ENCODE results near the gene CCT8L2.
"Not testable (repeated sequence)": the region's sequence is repeated elsewhere in the genome, so short reads cannot be mapped to it uniquely, and the experiment has no call there.

Gene CCT8L2, protein sequence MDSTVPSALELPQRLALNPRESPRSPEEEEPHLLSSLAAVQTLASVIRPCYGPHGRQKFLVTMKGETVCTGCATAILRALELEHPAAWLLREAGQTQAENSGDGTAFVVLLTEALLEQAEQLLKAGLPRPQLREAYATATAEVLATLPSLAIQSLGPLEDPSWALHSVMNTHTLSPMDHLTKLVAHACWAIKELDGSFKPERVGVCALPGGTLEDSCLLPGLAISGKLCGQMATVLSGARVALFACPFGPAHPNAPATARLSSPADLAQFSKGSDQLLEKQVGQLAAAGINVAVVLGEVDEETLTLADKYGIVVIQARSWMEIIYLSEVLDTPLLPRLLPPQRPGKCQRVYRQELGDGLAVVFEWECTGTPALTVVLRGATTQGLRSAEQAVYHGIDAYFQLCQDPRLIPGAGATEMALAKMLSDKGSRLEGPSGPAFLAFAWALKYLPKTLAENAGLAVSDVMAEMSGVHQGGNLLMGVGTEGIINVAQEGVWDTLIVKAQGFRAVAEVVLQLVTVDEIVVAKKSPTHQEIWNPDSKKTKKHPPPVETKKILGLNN

DNA sequence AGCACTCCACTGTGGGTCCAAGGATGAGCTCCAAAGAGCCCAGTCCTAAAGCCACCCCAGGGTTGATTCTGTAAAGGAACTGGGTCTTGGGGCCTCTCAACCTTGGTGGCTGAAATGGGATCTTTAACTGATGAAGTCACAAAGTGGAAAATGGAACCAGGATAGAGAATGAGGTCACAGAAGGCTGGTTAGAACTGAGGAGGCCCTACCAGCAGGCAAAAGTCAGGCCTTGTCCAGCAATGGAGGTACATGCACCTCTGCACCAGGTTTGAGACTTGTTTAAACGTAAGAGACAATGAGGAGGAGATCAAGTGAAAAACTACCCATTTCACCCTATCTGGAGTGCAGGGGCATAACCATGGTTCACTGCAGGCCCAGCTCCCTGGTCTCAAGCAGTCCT is at the start of gene CCT8L2:
TSS of gene CCT8L2 (minus strand) at position 101 of the 400 bp plus-strand sequence. CDS start 260 bp downstream, outside the sequence.
- DNase-seq: not testable (repeated sequence)

DNA sequence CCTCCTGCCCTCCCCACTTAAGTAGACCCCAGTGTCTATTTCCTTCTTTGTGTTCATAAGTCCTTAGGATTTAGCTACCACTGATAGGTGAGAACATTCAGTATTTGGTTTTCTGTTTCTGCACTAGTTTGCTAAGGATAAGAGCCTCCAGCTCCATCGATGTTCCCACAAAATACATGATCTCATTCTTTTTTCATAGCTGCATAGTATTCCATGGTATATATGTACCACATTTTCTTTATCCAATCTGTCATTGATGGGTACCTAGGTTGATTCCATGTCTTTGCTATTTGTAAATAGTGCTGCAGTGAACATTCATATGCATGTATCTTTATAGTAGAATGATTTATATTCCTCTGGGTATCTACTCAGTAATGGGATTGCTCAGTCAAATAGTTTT is 42.8 kb upstream of the CCT8L2 start:
- not testable (repeated sequence) for DNase-seq

DNA sequence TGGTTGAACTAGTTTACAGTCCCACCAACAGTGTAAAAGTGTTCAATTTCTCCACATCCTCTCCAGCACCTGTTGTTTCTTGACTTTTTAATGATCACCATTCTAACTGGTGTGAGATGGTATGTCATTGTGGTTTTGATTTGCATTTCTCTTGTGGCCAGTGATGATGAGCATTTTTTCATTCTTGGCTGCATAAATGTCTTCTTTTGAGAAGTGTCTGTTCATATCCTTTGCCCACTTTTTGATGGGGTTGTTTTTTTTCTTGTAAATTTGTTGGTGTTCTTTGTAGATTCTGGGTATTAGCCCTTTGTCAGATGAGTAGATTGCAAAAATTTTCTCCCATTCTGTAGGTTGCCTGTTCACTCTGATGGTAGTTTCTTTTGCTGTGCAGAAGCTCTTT is 41.5 kb upstream of the CCT8L2 start:
- DNase-seq: not testable (repeated sequence)

DNA sequence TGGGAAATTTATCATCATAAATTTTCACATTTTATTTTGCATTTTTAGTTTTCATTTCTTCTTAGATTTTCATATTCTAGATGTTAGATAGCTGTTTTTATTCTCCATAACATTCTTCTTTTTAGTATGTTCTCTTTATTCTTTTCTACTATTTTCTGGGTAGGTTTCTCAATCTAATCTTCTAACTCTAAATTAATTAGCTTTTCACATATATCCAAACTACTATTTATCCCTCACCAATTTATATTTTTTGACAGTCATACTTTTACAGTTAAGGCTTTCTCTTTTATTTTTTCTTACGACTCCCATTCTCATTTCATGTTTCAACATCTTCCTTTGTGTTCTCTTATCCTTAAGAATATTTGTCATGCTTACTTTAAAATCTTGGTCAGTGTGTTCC is 35.9 kb upstream of the CCT8L2 start:
- DNase-seq: not testable (repeated sequence)

DNA sequence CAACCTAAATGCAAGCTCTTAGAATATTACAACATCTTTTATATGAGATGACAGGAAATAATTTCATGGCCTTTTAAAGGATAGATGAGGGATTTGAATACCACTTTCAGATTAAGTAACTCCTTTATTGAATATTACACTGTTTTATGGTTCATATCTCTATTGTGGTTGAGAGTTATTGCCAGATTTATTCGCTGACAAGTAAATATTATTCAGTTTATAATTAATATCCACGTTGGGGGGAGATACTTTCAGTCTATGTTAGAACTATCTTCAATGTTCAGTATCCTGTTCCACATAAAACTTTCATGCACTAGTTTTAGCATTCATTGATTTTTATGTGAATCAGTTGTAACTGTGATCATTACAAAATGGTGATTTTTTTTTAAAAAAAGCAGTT is 32.4 kb upstream of the CCT8L2 start:
- DNase-seq: not testable (repeated sequence)

DNA sequence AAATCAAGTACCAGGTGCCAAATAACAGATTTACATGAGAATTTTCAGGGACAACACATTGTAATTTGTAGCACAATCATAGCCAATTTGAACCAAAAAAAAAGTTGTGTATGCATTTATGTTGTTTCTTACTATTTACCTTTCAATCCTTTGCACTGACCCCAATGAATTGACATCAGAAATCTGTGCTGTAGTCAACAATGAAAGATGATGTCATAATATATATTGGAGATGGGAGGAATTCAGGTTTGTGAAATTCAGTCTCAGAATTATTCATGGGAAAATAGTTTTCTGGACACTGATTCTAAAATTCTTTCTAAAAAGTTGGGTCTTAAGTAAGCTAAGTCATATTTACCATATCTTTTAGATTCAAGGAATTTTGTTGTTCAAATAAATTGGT is 31.0 kb upstream of the CCT8L2 start:
- not testable (repeated sequence) for DNase-seq

DNA sequence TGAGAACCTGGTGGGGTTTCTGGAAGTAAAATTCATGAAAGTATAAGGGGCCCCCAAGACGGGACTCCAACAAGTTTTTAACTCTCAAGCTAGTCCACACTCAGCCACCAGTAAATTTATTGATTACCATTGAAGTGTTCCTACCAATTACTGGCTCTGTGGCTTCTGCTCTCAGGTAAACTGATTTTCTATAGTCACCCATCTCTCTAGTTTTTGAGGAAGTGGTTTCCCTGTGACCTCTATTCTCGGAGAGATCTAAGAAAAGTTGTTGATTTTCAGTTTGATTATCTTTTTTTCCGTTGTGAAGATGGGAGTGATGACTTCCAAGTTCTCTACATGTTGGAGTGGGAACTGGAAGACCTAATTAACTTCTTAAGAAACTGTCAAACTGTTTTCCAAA is 24.9 kb upstream of the CCT8L2 start:
- DNase-seq: not testable (repeated sequence)

DNA sequence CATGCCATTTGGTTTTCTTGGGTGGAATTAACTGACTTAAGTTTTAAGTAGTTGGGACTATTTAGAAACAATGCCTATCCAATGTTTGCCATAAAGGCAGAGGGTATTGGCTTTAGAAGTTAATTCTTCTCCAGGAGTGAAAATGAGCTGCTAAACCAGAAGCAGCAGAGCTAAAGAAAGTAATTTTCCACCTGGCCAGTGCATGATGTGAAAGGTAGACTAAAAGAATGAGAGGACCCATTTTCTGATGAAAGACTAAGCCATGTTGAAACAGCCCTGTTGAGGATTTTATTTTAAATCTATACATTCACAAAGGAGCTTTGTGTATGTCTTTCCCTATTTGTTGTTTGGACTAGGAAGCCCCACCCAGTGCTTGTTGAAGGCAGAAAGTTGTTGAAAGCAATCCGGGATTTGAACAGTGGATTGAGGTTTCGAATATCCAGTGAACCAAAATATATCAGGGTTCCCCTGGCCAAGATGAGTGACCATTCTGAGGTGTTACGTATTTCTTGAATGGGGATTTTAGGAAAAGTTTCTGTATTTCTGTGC is 23.9 kb upstream of the CCT8L2 start:
- DNase-seq: not testable (repeated sequence)

DNA sequence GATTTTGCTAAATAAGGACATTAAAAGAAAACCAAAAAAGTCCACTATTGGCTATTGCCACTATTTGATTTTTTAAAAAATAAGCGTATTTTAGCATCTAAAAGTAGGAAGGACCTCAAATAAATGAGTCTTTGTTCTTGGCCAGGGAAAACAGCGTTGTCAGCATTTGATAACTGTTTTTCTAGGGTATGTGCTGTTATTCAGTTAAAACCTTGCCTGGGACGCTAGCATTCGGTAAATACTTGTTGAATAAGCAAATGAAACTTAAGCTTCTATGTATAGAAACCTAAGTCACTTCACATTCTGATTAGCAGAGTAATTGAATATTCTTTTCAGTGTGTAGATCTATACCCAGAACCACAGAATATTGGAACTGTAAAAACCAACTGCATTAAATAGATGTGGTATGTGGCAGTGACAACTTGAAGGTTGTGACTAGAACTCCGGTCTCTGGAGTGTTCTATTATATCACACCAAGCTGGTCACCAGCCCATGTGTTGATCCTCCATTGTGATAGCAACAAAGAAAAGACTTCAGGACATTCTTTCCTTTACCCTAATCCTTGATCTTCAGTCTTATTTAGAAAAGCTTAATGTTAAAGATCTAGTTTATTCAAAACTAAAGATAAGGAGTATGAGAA is 23.1 kb upstream of the CCT8L2 start:
- not testable (repeated sequence) for DNase-seq

DNA sequence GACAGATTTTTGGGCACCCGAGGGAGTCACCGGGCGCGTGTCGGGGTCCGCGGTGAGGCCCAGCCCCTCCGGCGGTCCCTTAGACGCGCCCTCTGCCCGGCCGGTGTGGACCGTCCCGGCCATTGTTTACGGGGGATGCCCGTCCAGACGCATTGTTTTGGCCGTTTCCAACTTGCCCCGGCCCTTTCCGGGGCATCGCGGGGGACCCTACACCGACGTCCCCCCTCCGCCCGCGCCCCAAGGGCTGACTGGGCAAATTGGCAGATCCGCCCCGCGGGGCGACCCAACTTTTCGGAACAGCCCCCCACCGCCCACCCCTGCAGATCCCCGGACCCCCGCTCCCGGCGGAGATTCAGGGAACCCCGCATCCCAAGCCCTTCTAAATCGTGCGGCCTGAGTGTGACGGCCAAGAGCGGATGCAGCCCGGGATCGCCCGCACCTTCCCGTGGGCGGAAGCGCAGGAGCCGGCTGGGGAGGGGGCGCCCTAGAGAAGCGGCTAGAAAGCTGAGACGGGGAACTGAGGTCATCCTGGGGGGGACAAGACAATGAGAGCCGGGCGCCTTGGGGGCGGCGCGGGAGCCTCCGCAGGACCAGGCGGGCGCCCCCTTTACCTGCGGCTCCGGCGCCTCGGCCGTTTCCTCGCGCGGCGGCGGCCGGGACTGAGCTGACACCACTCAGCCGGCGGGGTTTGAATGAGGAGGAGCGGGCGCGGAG is 17.1 kb upstream of the CCT8L2 start:
- DNase-seq: no peak

DNA sequence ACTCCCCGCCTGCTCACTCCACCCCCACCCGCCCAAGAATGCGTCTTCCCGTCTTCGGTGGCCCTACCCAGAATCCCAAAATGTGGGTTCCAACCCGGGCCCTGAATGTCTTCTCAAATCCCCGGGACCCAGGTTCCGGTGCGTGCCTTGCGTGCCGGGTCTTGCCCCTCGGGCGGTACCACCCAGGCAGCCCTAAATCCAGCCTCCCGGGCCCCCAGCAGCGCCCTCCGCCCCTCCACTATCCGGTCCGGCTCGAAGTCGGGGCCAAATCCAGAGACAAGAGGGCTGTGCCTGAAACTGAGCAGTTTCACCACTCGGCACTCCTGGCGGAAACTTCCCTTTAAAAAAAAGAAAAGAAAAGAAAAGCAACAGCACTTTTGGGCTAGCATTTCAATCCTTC is 16.3 kb upstream of the CCT8L2 start:
- DNase-seq: no peak

DNA sequence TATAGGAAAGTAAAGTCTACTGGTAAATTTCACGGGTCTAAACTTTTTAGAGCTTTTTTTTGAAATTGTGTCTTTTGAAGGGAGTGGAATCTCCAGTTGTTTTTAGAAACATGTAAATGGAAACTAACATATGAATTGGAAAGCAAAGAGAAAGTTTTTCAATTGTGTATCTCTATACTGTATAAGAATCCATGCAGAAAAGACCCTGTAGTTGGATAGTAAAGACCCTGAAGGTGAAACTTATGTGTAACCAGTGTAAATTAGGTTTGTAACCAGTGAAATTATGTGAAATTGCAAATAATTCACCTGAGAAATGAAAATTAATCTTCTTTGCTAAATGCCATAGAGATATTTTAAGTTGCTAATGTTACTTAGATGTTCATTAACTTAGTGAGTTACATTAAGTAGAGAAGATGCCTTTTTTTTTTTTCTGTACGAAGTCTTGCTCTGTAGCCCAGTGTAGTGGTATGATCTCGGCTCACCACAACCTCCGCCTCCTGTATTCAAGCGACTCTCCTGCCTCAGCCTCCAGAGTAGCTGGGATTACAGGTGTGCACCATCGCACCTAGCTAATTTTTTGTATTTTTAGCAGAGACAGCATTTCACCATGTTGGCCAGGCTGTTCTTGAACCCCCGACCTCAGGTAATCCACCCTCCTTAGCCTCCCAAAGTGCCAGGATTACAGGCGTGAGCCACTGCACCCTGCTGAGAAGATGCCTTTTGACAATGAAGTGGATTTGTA is 11.8 kb upstream of the CCT8L2 start:
- not testable (repeated sequence) for DNase-seq

DNA sequence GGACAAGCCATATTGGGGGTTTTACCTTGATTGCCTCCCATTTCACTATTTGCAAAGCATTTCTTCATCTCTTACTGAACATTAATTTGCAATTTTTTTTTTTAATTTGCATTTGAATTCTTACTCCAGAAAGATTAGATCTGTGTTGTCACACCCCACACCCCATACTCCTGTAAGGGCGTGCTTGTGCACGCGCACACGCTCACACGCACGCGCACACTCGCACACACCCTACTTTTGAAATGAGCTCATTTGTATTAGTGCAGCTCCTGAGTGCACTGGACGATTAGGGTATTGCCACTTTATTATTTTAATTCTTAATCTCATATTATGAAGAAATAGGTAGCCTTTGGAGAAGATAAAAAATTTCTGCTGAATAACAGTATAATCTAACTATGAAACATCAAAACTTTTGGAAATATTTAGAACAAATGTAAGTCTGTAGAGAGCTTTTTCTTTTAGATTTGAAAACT is 11.2 kb upstream of the CCT8L2 start:
- DNase-seq: not testable (repeated sequence)

DNA sequence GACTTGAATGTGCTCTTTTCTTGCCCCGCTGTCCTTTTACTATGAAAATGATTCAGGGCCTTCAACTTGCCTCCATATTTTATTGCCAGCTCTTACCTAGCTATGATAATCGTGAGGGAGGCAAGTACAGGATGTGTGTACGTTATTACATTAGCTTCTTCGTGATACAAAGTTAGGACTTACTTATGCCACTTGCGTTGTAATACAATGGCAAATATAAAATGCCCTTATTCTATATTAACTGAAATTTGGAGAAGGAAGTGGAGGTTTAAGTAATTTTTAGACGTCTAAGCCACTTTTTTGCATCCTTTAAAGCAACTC is 10.8 kb upstream of the CCT8L2 start:
- DNase-seq: no peak

DNA sequence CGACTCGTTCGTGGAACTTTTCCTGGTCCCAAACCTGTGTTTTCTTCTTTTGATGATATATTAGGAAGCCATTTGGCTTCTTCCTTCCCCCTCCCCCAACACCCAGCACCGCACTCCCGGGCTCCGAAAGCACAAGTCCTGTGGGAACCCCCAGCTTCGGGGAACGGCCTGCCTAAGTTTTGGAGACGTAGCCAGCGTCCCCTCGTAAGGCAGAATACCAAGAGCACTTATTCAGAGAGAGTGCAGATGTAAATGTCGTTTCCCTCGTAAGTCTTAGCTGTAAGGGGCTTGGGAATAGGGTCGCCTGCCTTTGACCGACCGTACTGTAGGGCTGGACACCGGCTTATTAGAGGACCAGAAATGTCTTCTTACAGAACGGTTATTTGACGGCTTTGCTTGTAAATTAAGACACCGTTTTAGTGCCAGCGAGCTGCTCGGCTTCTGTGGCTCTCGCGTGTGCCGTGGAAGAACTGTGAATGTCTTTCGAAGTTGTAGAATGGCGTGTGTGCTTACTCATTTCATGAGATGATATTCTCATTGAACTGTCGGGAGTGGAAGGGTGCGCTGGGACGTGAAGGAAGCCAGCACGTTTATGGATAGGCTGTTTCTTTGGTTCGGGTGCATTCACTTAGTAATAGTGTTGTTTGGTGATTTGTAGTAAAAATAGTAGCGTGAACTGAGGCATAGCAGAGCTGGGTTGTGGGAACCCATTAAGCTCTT is 10.3 kb upstream of the CCT8L2 start:
- DNase-seq: not testable (repeated sequence)

DNA sequence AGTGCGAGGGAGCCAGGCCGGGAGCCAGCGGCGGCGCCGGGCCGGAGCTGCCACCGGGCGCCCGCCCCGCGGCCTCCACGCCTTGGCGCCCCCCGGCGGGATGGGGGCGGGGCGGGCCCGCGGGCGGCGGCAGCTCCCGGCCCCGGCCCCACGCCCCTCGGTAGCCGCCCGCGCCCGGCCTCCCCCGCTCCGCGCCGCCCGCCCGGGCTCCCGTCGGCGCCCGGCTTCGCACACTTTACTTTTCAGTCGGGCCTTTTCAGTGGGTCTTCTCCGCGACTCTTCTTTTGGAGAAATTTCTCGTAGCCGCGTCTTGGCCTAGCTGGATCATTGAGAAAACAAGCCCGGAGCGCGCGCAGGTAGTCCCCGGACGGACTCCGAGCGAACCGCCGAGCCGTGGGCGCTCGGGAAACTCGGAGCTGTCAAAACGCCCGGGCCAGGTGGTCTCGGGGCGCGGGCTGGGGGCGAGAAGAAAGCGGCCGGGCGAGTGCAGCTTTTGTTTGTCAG is 9.7 kb upstream of the CCT8L2 start:
- not testable (repeated sequence) for DNase-seq

DNA sequence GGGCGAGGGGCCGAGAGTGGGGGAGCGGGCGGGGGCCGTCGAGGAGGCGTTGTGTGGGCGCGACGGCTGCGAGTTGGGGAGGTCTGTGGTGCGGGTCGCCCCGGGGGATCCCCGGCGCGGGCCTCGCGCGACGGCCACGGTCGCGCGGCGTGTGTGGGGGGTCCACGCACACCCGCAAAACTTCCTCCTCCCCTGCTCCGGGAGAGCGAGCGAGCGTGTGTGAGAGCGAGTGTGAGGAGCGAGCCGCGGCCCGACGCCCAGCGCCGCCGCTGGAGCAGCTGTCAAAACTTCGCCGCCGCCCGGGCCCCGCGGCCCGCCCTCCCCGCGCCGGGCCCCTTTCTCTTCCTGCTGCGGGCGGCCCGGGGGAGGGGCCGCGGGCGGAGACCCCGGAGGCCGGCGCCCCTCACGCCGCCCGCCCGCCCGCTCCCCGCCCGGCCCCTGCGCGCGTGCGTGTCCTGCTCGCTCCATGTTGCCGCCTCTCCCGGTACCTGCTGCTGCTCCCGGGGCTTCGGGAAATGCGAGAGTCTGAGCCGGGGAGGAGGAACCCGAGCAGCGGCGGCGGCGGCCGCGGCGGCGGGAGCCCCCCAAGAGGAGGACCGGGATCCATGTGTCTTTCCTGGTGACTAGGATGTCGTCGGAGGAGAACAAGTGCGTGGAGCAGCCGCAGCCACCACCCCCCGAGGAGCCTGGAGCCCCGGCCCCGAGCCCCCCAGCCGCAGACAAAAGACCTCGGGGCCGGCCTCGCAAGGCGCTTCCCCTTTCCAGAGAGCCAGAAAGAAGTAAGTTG is 9.0 kb upstream of the CCT8L2 start:
- DNase-seq: no peak

DNA sequence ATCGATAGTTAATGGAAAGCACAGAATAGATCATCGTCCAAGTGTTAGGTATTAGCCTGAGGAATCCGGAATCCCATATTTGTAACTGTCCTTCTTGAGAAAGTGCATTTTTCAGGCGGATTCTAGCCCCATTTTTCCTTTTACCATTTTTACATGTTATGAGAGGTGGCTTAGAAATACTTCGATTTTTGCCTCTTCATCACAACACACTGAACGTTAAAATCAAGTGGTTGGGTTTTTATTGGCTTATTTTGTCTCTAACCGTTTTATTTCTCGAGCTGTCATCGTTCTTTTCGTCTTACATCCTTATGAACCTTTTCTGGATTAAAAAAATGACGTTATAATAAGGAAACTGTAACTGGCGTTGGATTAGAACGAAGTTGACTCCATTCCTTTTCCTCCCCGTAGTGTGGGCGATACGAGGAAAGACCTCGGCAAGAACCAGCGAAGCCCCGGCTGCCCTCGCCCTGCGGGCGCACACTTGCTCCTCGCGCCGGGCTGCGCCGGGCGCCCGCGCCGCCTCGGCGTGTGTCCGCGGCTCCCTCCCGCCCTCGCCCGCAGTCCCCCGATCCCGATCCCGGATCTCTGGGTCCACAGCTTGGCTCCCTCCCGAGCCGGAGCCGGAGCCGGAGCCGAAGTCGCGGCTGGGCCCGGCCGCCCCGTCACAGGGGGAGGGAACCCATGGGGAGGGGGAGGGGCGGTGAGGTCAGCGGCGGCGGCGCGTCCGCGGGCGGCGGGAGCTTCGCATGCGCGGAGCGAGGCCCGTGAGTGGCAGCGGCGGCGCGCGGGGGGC is 8.2 kb upstream of the CCT8L2 start:
- DNase-seq: peak in 1 of 2 experiments; percentile 4

DNA sequence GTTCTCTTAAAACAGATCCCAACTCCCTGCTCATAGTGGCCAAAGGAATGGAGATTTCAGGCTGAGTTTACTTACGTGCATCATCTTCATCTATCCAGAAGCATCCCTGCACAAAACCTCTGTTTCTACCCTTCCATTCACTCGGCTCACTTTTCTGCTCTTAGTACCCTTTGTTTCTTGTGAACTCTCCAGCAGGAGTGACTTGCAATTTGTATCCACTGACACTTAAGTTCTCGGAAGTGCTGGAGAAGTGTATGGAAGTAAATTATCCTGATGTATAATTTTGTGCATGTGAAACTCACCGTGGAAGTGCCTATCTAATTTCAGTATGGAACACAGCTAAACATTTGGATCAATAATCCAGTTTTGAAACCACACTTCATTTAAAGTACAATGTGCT is 7.0 kb upstream of the CCT8L2 start:
- DNase-seq: not testable (repeated sequence)

DNA sequence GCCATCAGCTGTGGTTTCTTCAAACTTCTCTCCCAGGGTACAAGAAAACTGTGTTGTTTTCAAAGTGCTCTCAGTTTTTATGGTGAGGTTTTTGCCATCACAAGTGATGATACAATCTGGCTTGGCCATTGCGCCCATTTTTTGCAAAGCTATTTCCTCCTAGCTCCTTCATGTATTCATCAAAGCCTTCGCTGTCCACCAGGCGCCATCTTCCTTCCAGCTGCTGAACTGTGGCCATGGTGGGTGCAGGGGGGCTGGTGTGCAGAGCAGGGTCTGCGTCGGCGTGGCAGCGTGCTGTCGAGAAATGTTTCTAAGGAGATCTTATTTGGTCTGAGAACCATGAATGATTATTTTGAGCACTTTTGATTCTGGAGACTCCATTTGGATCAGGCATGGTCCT is 2.6 kb upstream of the CCT8L2 start:
- not testable (repeated sequence) for DNase-seq

Measured in NCI-H1930 (cell line).